GM23338 (cell line): ENCODE results near the gene ADGRF4. TPM values are rescaled to one million over a fixed set of nuclear protein-coding genes. Genes with fewer than 3 reads are reported as not detected.

ENCODE experiments used
- ATAC-seq: fragments of 200-7000 bp; cut with Tn5 transposase; 3 replicates; pipeline ENCODE4 v1.9.1; 2020
- DNase-seq: peaks from one replicate; pipeline ENCODE4 v3.0.0-alpha.2; 2015; ENCODE audit warnings: low spot score
- H2AFZ ChIP-seq: fragments of 200-600 bp; sonication (generic); 2 replicates; pipeline ENCODE4 v1.8.0; 2016; ENCODE audit warnings: antibody characterized with exemption, mild to moderate bottlenecking, moderate library complexity
- H3F3A ChIP-seq: fragments of 200-600 bp; sonication (generic); replicated peaks from 2 replicates; pipeline ENCODE4 v1.8.0; 2017; ENCODE audit warnings: antibody characterized with exemption, mixed run types, low read depth
- H3K27ac ChIP-seq: fragments of 200-600 bp; sonication (generic); 2 replicates; pipeline ENCODE4 v1.6.1; 2016; ENCODE audit warnings: low read depth
- H3K27me3 ChIP-seq: fragments of 200-600 bp; sonication (generic); 2 replicates; pipeline ENCODE4 v1.8.0; 2016; ENCODE audit warnings: mild to moderate bottlenecking, mixed run types, moderate library complexity; ENCODE audit not compliant: insufficient read depth
- H3K36me3 ChIP-seq: fragments of 200-600 bp; sonication (generic); 2 replicates; pipeline ENCODE4 v1.8.0; 2016; ENCODE audit warnings: mild to moderate bottlenecking; ENCODE audit not compliant: insufficient read depth
- H3K4me1 ChIP-seq: fragments of 200-600 bp; sonication (generic); 2 replicates; pipeline ENCODE4 v1.8.0; 2016; ENCODE audit warnings: mild to moderate bottlenecking, moderate library complexity; ENCODE audit not compliant: insufficient read depth
- H3K4me2 ChIP-seq: fragments of 200-600 bp; sonication (generic); 2 replicates; pipeline ENCODE4 v1.7.1; 2017; ENCODE audit warnings: mixed run types
- H3K4me3 ChIP-seq: fragments of 200-600 bp; sonication (generic); 2 replicates; pipeline ENCODE4 v1.6.1; 2016; ENCODE audit warnings: mixed run types
- H3K79me2 ChIP-seq: fragments of 200-600 bp; sonication (generic); replicated peaks from 2 replicates; pipeline ENCODE4 v1.8.0; 2017; ENCODE audit warnings: mild to moderate bottlenecking; ENCODE audit not compliant: insufficient read depth
- H3K9me2 ChIP-seq: fragments of 200-600 bp; sonication (generic); 2 replicates; pipeline ENCODE4 v1.8.0; 2017; ENCODE audit not compliant: insufficient read depth
- H4K20me1 ChIP-seq: fragments of 200-600 bp; sonication (generic); replicated peaks from 2 replicates; pipeline ENCODE4 v1.8.0; 2017; ENCODE audit warnings: mild to moderate bottlenecking; ENCODE audit not compliant: insufficient read depth
- H3K27ac Mint-ChIP-seq: 2 replicates; pipeline ENCODE4 v1.8.0; 2020; ENCODE audit warnings: inconsistent platforms, mild to moderate bottlenecking, moderate library complexity, mixed read lengths
- H3K27me3 Mint-ChIP-seq: 3 replicates; pipeline ENCODE4 v1.8.0; 2022; ENCODE audit warnings: low read depth, mild to moderate bottlenecking, moderate library complexity, mixed read lengths, inconsistent platforms; ENCODE audit not compliant: insufficient read depth, poor library complexity
- H3K36me3 Mint-ChIP-seq: 3 replicates; pipeline ENCODE4 v1.8.0; 2021; ENCODE audit warnings: low read depth, mild to moderate bottlenecking, inconsistent platforms, moderate library complexity, mixed read lengths
- H3K4me1 Mint-ChIP-seq: 3 replicates; pipeline ENCODE4 v1.8.0; 2020; ENCODE audit warnings: mild to moderate bottlenecking, inconsistent platforms, mixed read lengths
- H3K4me3 Mint-ChIP-seq: 3 replicates; pipeline ENCODE4 v1.8.0; 2021; ENCODE audit warnings: moderate library complexity, mild to moderate bottlenecking, inconsistent platforms, mixed read lengths
- H3K9me3 Mint-ChIP-seq: 3 replicates; pipeline ENCODE4 v1.8.0; 2020; ENCODE audit warnings: moderate library complexity, mild to moderate bottlenecking, inconsistent platforms, mixed read lengths
- CREB1 ChIP-seq: fragments of 250-450 bp; sonication (Bioruptor Pico); IDR thresholded peaks from 2 replicates; pipeline ENCODE4 v1.5.0; 2020; ENCODE audit warnings: low read depth, mild to moderate bottlenecking, moderate library complexity
- ETS1 ChIP-seq: IDR thresholded peaks from 2 replicates; pipeline ENCODE4 v1.6.1; 2016; ENCODE audit warnings: antibody characterized with exemption
- EZH2 ChIP-seq: fragments of 200-600 bp; sonication (generic); IDR thresholded peaks from one replicate; pipeline ENCODE4 v1.8.0; 2017; ENCODE audit warnings: antibody characterized with exemption, mild to moderate bottlenecking, low read depth; ENCODE audit not compliant: unreplicated experiment
- EZH2phosphoT487 ChIP-seq: fragments of 200-600 bp; sonication (generic); IDR thresholded peaks from one replicate; pipeline ENCODE4 v1.8.1; 2018; ENCODE audit warnings: antibody characterized with exemption; ENCODE audit not compliant: unreplicated experiment
- JUNB ChIP-seq: IDR thresholded peaks from one replicate; pipeline ENCODE4 v1.6.1; 2016; ENCODE audit warnings: antibody characterized with exemption; ENCODE audit not compliant: unreplicated experiment
- NANOG ChIP-seq: IDR thresholded peaks from 2 replicates; pipeline ENCODE4 v1.6.1; 2016; ENCODE audit warnings: antibody characterized with exemption, borderline replicate concordance
- POLR2AphosphoS5 ChIP-seq: IDR thresholded peaks from 2 replicates; pipeline ENCODE4 v1.6.1; 2016; ENCODE audit warnings: antibody characterized with exemption, low read depth
- REST ChIP-seq: IDR thresholded peaks from one replicate; pipeline ENCODE4 v1.6.1; 2018; ENCODE audit warnings: antibody characterized with exemption; ENCODE audit not compliant: unreplicated experiment
- STAT1 ChIP-seq: IDR thresholded peaks from one replicate; pipeline ENCODE4 v1.6.1; 2016; ENCODE audit warnings: antibody characterized with exemption; ENCODE audit not compliant: unreplicated experiment
- ZNF114 ChIP-seq: fragments of 250-450 bp; sonication (Bioruptor Pico); IDR thresholded peaks from 2 replicates; pipeline ENCODE4 v1.5.0; 2020; ENCODE audit warnings: mild to moderate bottlenecking, moderate library complexity
- ZNF331 ChIP-seq: fragments of 250-450 bp; sonication (Bioruptor Pico); IDR thresholded peaks from 2 replicates; pipeline ENCODE4 v1.5.0; 2020; ENCODE audit warnings: low read depth, mild to moderate bottlenecking, moderate library complexity
- polyA plus RNA-seq: library from polyadenylated mRNA; unstranded; fragments of >200 nt; fragmentation: Nextera tagmentation; extraction: Ambion mirVana; gene quantifications from 2 replicates; pipeline ENCODE4 v1.2.1, GENCODE V29; 2016
- total RNA-seq: library from RNA; depleted of rRNA; stranded (reverse); fragments of >200 nt; shearing (Covaris generic); gene quantifications from 2 replicates; pipeline ENCODE4 v1.2.3, GENCODE V29; 2014
- TF ChIP-seq, protein P1 (sequence below), 2 experiments: fragments of 200-600 bp in 1 of 2; sonication (generic) in 1 of 2; conservative IDR thresholded peaks; 2 replicates each; pipeline versions ENCODE4 v1.5.1 to v1.6.1; 2016 to 2017; ENCODE audit warnings: antibody characterized with exemption in 2 of 2, low read depth in 2 of 2, mild to moderate bottlenecking in 2 of 2, moderate library complexity in 1 of 2
- TF ChIP-seq, protein P2 (sequence below): fragments of 250-450 bp; sonication (Bioruptor Pico); IDR thresholded peaks from 2 replicates; pipeline ENCODE4 v1.5.0; 2020; ENCODE audit warnings: mild to moderate bottlenecking, moderate library complexity

ADGRF4 gene
- total and polyA plus RNA-seq, 2 experiments from 2014 or later, result not detected

DNA sequence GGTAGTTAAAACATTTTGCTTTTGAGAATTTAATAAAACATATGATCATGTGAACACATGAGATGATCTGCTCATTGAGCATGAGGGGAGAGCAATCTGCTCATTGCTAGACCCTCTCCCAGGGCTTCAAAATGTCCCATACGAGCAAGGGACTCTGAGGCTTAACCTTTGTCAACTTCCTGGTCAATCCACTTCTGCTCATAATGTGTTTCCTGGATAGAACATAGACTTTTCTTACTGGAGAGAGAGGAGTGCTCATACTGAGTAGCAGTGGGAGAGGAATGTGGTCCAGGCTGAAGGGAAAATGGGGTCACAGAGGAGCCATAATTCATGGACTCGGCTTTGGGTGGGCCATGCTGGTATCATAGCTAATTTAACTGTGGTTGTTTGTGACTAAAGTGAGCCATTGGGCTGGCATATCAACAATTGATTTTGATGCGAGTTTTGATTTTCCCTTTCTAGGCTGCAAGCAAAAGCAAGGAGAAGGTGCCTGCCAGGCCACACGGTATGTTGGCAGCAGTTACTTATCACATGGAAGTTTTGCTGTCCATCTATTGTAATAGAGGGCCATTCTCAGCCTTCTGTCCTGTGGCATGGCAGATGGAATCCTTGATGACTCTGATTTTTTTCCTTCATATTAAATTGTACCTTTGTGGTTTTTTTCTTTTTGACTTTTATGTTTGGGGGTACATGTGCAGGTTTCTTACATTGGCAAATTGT is 20.8 kb upstream of the ADGRF4 start:
- DNase-seq, result no peak
- H3K9me3 Mint-ChIP-seq, result no peaks in the 10 kb centered on the region

More for the DNA sequence above, 20.8 kb upstream of the ADGRF4 start:
- TF ChIP-seq ETS1 (no peak), REST (no peak), POLR2AphosphoS5 (no peak), NANOG (no peak), CREB1 (CRISPR knock-in tag) (no peak), JUNB (no peak), ZNF114 (CRISPR knock-in tag) (no peak), EZH2phosphoT487 (no peak), ZNF331 (CRISPR knock-in tag) (no peak), EZH2 (no peak), STAT1 (no peak)
- TF ChIP-seq, protein P1, sequence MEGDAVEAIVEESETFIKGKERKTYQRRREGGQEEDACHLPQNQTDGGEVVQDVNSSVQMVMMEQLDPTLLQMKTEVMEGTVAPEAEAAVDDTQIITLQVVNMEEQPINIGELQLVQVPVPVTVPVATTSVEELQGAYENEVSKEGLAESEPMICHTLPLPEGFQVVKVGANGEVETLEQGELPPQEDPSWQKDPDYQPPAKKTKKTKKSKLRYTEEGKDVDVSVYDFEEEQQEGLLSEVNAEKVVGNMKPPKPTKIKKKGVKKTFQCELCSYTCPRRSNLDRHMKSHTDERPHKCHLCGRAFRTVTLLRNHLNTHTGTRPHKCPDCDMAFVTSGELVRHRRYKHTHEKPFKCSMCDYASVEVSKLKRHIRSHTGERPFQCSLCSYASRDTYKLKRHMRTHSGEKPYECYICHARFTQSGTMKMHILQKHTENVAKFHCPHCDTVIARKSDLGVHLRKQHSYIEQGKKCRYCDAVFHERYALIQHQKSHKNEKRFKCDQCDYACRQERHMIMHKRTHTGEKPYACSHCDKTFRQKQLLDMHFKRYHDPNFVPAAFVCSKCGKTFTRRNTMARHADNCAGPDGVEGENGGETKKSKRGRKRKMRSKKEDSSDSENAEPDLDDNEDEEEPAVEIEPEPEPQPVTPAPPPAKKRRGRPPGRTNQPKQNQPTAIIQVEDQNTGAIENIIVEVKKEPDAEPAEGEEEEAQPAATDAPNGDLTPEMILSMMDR (conservative IDR thresholded peaks at IDR 0.05; ENCODE audit: low read depth in 2 of 2), result no peak
- TF ChIP-seq, protein P2, sequence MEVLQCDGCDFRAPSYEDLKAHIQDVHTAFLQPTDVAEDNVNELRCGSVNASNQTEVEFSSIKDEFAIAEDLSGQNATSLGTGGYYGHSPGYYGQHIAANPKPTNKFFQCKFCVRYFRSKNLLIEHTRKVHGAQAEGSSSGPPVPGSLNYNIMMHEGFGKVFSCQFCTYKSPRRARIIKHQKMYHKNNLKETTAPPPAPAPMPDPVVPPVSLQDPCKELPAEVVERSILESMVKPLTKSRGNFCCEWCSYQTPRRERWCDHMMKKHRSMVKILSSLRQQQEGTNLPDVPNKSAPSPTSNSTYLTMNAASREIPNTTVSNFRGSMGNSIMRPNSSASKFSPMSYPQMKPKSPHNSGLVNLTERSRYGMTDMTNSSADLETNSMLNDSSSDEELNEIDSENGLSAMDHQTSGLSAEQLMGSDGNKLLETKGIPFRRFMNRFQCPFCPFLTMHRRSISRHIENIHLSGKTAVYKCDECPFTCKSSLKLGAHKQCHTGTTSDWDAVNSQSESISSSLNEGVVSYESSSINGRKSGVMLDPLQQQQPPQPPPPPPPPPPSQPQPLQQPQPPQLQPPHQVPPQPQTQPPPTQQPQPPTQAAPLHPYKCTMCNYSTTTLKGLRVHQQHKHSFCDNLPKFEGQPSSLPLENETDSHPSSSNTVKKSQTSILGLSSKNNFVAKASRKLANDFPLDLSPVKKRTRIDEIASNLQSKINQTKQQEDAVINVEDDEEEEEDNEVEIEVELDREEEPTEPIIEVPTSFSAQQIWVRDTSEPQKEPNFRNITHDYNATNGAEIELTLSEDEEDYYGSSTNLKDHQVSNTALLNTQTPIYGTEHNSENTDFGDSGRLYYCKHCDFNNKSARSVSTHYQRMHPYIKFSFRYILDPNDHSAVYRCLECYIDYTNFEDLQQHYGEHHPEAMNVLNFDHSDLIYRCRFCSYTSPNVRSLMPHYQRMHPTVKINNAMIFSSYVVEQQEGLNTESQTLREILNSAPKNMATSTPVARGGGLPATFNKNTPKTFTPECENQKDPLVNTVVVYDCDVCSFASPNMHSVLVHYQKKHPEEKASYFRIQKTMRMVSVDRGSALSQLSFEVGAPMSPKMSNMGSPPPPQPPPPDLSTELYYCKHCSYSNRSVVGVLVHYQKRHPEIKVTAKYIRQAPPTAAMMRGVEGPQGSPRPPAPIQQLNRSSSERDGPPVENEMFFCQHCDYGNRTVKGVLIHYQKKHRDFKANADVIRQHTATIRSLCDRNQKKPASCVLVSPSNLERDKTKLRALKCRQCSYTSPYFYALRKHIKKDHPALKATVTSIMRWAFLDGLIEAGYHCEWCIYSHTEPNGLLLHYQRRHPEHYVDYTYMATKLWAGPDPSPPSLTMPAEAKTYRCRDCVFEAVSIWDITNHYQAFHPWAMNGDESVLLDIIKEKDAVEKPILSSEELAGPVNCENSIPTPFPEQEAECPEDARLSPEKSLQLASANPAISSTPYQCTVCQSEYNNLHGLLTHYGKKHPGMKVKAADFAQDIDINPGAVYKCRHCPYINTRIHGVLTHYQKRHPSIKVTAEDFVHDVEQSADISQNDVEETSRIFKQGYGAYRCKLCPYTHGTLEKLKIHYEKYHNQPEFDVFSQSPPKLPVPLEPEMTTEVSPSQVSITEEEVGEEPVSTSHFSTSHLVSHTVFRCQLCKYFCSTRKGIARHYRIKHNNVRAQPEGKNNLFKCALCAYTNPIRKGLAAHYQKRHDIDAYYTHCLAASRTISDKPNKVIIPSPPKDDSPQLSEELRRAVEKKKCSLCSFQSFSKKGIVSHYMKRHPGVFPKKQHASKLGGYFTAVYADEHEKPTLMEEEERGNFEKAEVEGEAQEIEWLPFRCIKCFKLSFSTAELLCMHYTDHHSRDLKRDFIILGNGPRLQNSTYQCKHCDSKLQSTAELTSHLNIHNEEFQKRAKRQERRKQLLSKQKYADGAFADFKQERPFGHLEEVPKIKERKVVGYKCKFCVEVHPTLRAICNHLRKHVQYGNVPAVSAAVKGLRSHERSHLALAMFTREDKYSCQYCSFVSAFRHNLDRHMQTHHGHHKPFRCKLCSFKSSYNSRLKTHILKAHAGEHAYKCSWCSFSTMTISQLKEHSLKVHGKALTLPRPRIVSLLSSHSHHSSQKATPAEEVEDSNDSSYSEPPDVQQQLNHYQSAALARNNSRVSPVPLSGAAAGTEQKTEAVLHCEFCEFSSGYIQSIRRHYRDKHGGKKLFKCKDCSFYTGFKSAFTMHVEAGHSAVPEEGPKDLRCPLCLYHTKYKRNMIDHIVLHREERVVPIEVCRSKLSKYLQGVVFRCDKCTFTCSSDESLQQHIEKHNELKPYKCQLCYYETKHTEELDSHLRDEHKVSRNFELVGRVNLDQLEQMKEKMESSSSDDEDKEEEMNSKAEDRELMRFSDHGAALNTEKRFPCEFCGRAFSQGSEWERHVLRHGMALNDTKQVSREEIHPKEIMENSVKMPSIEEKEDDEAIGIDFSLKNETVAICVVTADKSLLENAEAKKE, result no peak
- Mint-ChIP-seq H3K36me3 (no peaks in the 10 kb centered on the region), H3K4me3 (no peak overlapping the region), H3K27ac (no peak overlapping the region), H3K4me1 (no peaks in the 10 kb centered on the region), H3K27me3 (no peaks in the 10 kb centered on the region)
- Histone ChIP-seq H4K20me1 (no peaks in the 10 kb centered on the region), H3K36me3 (no peaks in the 10 kb centered on the region), H3K4me3 (no peak overlapping the region), H3K27ac (no peak overlapping the region), H3K79me2 (no peaks in the 10 kb centered on the region), H3K4me2 (no peak overlapping the region), H3K9me2 (peaks cover 26% of the 10 kb centered on the region), H2AFZ (no peak overlapping the region), H3F3A (no peaks in the 10 kb centered on the region), H3K27me3 (no peaks in the 10 kb centered on the region), H3K4me1 (no peaks in the 10 kb centered on the region)
- ATAC-seq, result no peak
